Hypothalamus (tissue), 51 donors: ENCODE data around the gene TLE1.
"Not testable (repeated sequence)": the region's sequence is repeated elsewhere in the genome, so short reads cannot be mapped to it uniquely, and the experiment has no call there.

Experiments
- DNase-seq, 51 donors: peaks; one replicate each; lab custom pipeline; 2025; lab: John Stamatoyannopoulos, UW

The TLE1 gene

GRCh38 chr9:81689343-81690175 is at the start of gene TLE1:
Gene TLE1 (minus strand): TSS chr9:81689547. CDS start chr9:81688240, 1,307 bp downstream.
- peak; percentile 85 to 100 (median 99) for DNase-seq

GRCh38 chr9:81737871-81738507 is 48.6 kb upstream of the TLE1 start:
- peak in 2 of 51 donors; percentile 17 to 21 for DNase-seq

- DNase-seq: not testable (repeated sequence)
Measured at GRCh38 chr9:81730498-81730897, 41.2 kb upstream of the TLE1 start.

- DNase-seq: no peak
Measured at GRCh38 chr9:81729135-81729534, 39.8 kb upstream of the TLE1 start.

- no peak for DNase-seq
Measured at GRCh38 chr9:81724242-81724889, 35.0 kb upstream of the TLE1 start.

- no peak for DNase-seq
Measured at GRCh38 chr9:81722277-81722676, 32.9 kb upstream of the TLE1 start.

- no peak for DNase-seq
Measured at GRCh38 chr9:81720450-81721086, 31.2 kb upstream of the TLE1 start.

GRCh38 chr9:81719972-81720371 is 30.6 kb upstream of the TLE1 start:
- DNase-seq: no peak

GRCh38 chr9:81718244-81718643 is 28.9 kb upstream of the TLE1 start:
- no peak for DNase-seq

GRCh38 chr9:81717747-81718077 is 28.4 kb upstream of the TLE1 start:
- DNase-seq: no peak

- DNase-seq: peak in 3 of 51 donors; percentile 1 to 72 (median 9)
Measured at GRCh38 chr9:81717061-81717746, 27.9 kb upstream of the TLE1 start.

- DNase-seq: no peak
Measured at GRCh38 chr9:81716409-81716808, 27.1 kb upstream of the TLE1 start.

GRCh38 chr9:81705578-81705977 is 16.2 kb upstream of the TLE1 start:
- no peak for DNase-seq

GRCh38 chr9:81694541-81694940 is 5.2 kb upstream of the TLE1 start:
- no peak for DNase-seq

- DNase-seq: no peak
Measured at GRCh38 chr9:81693671-81694378, 4.5 kb upstream of the TLE1 start.

GRCh38 chr9:81690251-81690851 is 1.0 kb upstream of the TLE1 start:
- DNase-seq: peak in 8 of 51 donors; percentile 2 to 48 (median 10)

- peak in 1 of 51 donors; percentile 82 for DNase-seq
Measured at GRCh38 chr9:81689093-81689342, 329 bp downstream of the TLE1 start.

GRCh38 chr9:81688262-81689092 is 870 bp downstream of the TLE1 start:
- peak in 23 of 51 donors; percentile 11 to 67 (median 32) for DNase-seq
